ENCODE measurements around the gene LRRC10B.

DNA sequence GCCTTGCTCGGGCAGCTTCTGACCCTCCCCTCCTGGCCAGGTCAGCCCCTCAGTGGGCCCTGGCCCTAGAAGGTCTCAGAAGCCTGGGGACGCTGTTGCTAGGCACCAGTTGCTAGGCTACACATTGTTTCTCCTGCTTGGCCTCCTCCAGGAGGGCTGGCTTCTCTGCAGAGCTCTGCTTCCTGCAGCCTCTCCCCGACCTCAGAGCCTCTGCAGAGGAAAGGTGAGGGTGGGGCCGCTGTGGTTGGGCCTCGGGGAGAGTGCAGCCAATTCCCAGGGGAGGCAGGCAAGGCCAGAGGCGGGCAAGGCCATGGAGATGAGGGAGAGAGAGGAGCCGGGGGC lies 27.6 kb upstream of the LRRC10B start:
- no peak for TF ChIP-seq POLR2AphosphoS5 (IDR thresholded peaks at IDR 0.05)
- TF ChIP-seq, protein P1, sequence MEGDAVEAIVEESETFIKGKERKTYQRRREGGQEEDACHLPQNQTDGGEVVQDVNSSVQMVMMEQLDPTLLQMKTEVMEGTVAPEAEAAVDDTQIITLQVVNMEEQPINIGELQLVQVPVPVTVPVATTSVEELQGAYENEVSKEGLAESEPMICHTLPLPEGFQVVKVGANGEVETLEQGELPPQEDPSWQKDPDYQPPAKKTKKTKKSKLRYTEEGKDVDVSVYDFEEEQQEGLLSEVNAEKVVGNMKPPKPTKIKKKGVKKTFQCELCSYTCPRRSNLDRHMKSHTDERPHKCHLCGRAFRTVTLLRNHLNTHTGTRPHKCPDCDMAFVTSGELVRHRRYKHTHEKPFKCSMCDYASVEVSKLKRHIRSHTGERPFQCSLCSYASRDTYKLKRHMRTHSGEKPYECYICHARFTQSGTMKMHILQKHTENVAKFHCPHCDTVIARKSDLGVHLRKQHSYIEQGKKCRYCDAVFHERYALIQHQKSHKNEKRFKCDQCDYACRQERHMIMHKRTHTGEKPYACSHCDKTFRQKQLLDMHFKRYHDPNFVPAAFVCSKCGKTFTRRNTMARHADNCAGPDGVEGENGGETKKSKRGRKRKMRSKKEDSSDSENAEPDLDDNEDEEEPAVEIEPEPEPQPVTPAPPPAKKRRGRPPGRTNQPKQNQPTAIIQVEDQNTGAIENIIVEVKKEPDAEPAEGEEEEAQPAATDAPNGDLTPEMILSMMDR (IDR thresholded peaks at IDR 0.05): no peak
- TF ChIP-seq POLR2A (IDR thresholded peaks at IDR 0.05): no peak

Data from breast epithelium (tissue), 3 donors.